GM13976 (cell line): ENCODE data around the gene FAN1.

Experiments
- DNase-seq: peaks from one replicate; pipeline ENCODE4 v3.0.0; 2012; ENCODE audit warnings: low spot score
- CTCF ChIP-seq: IDR thresholded peaks from 2 replicates; pipeline ENCODE4 v1.5.1; 2012; ENCODE audit warnings: borderline replicate concordance, mild to moderate bottlenecking; ENCODE audit not compliant: insufficient read depth; ENCODE audit errors: extremely low read depth, missing control alignments, control extremely low read depth
- in situ Hi-C: fragments of 300-500 bp; cut with MboI; formaldehyde crosslinking; loops from one replicate; pipeline ENCODE4 v1.12.0; 2022; ENCODE audit warnings: low sequenced_read_pairs, mixed read lengths, inconsistent platforms; ENCODE audit not compliant: unreplicated experiment

FAN1 gene

DNA sequence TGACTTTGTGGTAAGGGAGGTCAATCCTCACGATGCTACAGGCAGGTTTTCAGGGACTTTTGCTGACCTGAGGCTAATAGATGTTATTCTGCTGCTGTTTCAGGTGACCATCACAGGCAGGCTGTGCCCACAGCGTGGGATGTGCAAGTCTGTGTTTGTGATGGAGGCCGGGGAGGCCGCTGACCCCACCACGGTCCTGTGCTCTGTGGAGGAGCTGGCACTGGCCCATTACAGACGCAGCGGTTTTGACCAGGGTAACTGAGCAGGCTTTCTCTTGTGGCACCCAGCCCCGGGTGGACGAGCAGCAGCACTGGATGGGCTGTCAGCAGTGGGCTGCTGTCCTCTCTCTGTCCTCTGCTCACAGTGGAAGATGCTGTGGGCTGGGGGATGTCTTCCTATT is 22.0 kb downstream of the FAN1 start:
- DNase-seq: no peak
- in situ Hi-C loops: no loop called here
- no peak for TF ChIP-seq CTCF

GRCh38 chr15:30926161-30926560 is 22.4 kb downstream of the FAN1 start:
- no peak for TF ChIP-seq CTCF
- no peak for DNase-seq
- in situ Hi-C loops: no loop called here

- no peak for DNase-seq
- in situ Hi-C loops: no loop called here
- no peak for TF ChIP-seq CTCF
Measured at GRCh38 chr15:30927148-30927761, 23.5 kb downstream of the FAN1 start.

GRCh38 chr15:30928076-30928475 is 24.4 kb downstream of the FAN1 start:
- in situ Hi-C loops: no loop called here
- no peak for DNase-seq
- TF ChIP-seq CTCF: no peak

- no peak for TF ChIP-seq CTCF
- DNase-seq: no peak
- in situ Hi-C loops: no loop called here
Measured at GRCh38 chr15:30929064-30929669, 25.5 kb downstream of the FAN1 start.

DNA sequence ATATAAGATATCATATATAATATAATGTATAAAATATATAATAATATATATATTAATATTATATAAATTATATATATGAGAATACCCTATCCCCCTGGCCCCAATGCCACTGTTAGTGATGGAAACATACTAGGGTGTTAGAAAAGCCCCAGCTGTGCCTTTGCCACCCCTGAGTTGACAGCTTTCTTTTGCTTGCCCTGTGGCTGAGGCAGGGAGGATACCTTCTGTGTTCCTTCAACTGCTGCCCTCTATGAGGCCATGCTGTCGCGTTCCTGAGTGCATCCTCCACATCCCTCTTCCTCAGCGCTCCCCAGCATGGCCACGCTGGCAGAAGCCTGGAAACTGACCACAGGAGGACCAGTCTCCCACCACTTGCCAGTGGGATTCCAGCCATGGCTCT is 26.3 kb downstream of the FAN1 start:
- TF ChIP-seq CTCF: no peak
- DNase-seq: no peak
- in situ Hi-C loops: no loop called here
